Measurements from ENCODE around the gene PALM3.
"Not testable (repeated sequence)": the region's sequence is repeated elsewhere in the genome, so short reads cannot be mapped to it uniquely, and the experiment has no call there.

PALM3 gene

DNA sequence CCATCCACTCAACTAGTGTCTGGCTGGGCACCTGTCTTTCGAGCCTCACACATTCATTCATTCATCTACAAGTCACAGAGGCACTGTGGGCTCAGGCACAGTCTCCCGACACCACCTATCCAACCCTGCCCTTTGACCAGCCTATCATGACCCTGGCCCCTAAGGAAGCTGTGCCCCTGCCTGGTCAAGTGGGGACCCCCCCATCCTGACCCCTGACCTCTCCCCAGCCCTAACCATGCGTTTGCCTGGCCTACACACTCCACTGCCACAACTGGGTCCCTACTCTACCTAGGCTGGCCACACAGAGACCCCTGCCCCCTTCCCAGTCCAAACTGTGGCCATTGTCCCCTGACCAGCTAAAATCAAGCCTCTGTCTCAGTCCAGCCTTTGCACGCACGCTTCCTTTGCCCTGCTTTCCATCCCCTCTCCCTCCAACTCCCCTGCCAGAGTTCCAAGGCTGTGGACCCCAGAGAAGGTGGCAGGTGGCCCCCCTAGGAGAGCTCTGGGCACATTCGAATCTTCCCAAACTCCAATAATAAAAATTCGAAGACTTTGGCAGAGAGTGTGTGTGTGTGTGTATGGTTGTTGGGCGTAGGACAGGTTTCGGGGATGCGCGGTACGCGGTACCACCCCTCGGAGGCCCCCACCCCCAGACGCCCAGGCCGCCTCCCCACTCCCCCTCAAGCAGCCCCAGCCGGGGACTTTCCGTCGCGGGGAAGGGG, 30.7 kb downstream of the PALM3 start:
- DNase-seq: no peak

DNA sequence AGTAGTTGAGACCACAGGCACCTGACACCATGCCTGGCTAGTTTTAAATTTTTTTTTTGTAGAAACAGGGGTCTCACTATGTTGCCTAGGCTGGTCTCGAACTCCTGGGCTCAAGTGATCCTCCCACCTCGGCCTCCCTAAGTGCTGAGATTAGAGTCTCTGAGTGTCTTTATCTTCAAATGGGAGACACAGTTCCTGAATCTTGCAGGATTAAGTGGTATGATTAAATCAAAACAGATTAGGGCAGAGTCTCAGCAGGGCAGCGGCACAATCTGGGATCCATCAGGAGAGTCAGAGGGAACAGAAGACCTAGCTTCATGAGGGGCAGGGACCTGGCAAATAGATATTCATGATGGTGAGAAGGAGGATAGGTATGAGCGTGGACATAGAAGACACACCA, 33.0 kb downstream of the PALM3 start:
- no peak for DNase-seq

DNA sequence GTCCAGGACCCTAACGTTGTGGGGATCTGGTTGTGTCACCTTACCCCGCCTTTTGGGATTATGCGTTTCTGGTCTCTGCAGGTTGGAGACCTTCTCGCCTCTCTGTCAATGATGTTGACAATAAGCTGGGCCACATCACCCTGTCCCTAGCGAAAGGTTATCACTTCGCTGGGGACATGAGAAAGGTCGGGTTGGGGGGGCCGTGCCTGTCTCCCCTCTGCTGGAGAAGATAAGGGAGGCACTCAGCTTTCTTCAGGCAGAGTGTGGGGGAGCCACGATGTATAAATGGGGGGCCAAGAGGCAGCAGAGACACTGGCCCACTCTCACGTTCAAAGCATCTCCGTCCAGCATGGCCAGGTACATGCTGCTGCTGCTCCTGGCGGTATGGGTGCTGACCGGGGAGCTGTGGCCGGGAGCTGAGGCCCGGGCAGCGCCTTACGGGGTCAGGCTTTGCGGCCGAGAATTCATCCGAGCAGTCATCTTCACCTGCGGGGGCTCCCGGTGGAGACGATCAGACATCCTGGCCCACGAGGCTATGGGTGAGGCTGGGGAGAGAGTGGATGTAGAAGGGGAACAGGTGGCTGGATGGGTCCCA, 33.9 kb downstream of the PALM3 start, which contains the start of gene RLN3:
Gene RLN3 (plus strand): TSS at position 293 of the 595 bp plus-strand sequence. CDS start 57 bp downstream, at position 350.
- no peak for DNase-seq

DNA sequence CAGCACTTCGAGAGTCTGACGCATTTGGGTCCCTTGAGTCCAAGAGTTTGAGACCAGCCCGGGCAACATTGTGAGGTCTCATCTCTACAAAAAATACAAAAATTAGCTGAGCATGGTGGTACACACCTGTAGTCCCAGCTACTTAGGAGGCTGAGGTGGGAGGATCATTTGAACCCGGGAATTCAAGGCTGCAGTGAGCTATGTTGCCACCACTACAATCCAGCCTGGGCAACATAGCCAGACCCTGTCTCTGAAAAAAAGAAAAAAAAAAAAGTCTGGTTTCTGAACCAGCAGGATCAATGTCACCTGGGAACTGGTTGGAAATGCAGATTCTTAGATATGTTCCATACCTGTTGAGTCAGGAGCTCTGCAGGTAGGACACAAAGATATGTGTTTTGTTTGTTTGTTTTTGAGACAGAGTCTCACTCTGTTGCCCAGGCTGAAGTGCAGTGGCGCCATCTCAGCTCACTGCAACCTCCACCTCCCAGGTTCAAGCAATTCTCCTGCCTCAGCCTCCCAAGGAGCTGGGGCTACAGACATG, 35.2 kb downstream of the PALM3 start:
- DNase-seq: not testable (repeated sequence)

DNA sequence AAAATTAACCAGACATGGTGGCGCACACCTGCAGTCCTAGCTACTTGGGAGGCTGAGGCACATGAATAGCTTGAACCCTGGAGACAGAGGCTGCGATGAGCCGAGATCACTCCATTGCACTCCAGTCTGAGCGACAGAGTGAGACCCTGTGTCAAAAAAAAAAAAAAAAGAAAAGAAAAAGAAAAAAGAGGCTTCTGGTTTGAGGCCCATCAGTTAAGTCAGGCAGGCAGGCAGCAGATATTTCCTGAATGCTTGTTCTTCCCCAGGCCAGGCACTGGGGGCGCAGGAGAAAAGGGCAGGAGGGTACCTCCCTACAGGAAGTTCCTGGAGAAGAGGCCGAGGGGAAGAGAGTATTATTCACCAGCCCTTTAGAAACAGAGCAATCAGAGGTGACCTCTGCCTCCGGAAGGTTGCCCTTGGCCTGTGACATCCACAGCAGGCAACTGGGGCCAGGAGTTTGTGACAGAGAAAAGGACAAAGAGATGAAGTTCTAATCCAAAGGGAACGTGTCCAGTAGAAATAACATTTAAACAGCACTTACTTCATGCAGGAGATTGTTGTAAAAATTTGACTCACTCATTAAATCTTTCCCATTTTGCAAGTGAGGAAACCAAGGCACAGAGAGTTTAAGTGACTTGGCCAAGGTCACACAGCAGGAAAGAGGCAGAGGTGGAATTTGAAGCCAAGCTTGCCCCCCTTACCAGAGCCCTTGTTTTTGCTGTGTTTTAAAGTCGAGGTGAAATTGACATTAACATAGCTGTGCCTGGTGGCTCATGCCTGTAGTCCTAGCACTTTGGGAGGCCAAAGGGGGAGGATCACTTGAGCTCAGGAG, 38.3 kb downstream of the PALM3 start:
- no peak for DNase-seq

DNA sequence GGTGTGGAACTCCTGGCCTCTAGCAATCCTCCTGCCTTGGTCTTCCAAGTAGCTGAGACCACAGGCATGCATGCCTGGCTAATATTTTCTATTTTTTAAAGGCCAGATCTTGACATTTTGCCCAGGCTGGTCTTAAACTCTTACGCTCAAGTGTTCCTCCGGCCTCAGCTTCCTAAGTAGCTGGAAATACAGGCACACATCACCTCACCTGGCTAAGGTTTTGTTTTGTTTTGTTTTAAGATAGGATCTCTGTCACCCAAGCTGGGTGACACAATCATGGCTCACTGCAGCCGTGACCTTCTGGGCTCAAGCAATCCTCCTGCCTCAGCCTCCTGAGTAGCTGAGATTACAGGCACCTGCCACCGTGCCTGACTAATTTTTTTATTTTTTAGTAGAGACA, 39.4 kb downstream of the PALM3 start:
- no peak for DNase-seq

DNA sequence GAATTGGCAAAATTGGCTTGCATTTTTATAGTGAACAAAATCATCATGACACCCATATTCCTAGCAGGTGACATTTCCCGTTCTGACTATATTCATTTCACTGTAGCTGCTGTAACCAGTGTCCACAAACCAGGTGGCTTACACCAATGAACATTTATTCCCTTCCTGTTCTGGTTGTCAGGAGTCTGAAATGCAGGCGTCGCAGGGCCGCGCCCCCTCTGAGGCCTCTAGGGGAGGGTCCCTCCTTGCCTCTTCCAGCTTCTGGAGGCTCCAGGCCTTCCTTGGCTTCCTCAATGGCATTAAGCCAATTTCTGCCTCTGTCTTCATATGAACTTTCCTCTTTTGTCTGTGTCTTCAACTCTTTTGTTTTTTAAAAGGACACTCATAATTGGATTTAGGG, 40.4 kb downstream of the PALM3 start:
- DNase-seq: no peak

DNA sequence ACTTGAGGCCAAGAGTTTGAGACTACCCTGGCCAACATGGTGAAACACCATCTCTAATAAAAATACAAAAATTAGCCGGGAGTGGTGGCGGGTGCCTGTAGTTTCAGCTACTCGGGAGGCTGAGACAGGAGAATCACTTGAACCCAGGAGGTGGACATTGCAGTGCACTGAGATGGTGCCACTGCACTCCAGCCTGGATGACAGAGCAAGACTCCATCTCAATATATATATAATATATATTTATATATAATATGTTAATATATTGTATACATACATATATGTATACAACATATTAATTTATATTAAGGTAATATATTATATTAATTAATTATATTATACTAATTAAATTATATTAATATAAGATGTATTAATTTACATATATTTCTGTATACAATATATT, 42.1 kb downstream of the PALM3 start:
- not testable (repeated sequence) for DNase-seq

DNA sequence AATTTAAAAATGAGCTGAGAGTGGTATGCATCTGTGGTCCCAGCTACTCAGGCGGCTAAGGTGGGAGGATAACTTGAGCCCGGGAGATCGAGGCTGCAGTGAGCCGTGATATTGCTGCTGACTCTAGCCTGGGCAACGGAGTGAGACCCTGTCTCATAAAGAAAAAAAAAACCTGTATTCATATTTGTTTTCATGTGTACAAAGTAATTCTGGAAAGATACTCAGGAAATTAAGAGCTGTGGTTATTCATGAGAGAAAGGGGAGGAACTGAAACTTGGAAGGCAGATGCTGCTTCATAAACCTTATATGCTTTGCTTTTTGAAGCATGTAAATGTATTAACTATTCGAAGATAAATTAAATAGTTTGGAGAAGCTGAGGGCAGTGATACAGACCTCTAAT, 42.8 kb downstream of the PALM3 start:
- DNase-seq: no peak

DNA sequence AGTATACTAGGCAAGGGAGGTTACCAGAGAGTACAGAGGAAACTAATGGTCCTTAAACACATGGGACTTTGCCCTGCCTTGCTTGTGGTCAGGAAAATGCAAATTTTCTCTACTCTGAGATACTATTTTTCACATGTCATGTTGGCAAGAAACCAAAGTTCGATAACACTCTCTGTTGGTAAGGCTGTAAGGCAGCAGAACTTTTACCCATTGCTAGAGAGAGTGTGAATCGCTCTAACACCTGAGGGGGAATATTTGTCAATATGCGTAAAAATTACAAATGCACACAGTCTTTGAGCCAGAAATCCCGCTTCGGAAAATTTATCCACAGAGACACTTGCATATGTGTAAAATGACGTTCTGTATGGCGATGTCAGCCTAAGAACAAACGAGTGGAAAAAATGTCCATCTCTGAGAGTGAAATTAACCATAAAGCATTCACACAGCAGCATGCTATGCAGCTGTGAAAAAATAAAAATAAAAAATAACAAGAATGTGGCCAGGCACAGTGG, 46.3 kb downstream of the PALM3 start:
- no peak for DNase-seq

DNA sequence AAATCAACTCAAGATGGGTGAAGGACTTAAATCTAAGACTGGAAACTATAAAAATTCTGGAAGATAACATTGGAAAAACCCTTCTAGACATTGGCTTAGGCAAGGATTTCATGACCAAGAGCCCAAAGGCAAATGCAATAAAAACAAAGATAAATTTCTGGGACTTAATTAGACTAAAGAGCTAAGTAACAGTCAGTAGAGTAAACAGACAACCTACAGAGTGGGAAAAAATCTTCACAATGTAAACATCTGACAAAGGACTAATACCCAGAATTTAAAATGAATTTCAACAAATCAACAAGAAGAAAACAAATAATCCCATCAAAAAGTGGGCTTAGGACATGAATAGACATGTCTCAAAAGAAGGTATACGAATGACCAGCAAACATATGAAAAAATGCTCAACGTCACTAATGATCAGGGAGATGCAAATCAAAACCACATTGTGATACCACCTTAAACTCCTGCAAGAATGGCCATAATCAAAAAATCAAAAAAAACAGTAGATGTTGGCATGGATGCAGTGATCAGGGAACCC, 49.4 kb downstream of the PALM3 start:
- DNase-seq: no peak

DNA sequence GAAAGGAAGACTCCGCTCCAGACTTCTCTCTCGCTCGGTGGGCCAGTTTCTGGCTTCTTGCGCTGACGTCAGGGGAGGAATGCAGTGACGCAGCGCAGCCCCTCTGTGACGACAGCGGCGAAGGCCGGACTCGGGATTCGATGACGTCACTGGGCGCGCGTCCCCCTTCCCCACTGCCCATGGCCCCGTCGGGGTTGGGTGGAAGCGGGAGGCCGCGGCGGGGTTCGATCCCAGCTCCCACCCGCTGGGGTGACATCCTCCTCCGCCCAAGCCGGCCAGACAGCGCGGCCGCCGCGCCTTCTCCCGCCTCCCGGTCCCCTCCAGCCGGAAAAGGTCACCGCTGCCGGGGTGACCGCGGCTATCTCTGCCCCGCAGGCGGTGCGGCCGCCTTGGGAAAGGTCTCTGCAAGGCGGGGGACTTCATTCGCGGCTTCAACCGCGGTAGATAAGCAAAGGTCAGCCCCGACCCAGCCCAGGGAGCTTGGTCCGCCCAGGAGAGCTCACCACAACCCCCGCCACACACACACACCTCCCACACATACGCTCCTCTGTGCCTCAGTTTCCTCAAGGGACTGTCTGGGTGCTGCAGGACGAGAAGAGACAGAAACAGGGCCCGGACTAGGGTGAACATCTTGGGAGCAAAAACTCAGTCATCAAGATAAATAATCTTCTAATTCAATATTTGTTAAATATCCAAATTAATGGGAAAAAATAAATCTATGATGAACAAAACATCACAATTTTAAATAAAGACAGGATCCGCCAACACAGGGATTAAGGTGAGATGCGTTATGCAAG, 54.9 kb downstream of the PALM3 start:
- DNase-seq: peak; percentile 86

DNA sequence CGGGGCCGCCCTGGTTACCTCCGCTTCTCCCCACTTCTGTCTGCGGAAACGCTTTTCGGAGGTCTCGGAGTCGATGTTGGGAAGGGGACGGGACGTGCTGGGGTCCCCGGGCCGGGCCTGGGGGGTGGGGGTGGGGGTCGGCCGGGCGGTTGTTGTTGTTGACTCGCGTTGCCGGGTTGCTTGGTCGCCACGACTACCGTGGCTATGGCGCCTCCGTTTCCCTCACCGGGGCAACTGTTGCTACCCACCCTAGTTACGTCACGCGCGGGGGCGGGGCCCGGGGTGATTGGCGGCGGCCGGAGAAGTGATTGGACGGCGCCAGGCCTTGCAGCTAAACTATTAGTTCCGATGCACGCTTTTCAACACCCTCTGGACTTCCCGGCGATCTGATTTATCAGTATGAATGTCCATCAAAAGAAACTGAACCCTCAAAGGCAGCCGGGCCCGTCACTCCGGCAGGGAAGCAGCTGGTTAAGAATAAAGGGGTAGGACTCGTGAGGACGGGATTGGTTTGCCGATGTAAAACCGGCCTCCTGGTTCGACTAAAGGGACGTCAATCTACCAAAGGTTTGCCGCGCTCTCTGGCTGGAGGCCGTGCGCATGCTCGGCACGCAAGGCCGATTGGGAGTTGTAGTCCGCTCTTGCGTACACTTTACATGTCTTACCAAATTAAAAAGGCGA, 55.7 kb downstream of the PALM3 start, which contains the start of gene RFX1:
Gene RFX1 (minus strand): TSS at position 236 of the 681 bp plus-strand sequence. CDS start 12,477 bp downstream, outside the sequence.
- peak; percentile 98 for DNase-seq

DNA sequence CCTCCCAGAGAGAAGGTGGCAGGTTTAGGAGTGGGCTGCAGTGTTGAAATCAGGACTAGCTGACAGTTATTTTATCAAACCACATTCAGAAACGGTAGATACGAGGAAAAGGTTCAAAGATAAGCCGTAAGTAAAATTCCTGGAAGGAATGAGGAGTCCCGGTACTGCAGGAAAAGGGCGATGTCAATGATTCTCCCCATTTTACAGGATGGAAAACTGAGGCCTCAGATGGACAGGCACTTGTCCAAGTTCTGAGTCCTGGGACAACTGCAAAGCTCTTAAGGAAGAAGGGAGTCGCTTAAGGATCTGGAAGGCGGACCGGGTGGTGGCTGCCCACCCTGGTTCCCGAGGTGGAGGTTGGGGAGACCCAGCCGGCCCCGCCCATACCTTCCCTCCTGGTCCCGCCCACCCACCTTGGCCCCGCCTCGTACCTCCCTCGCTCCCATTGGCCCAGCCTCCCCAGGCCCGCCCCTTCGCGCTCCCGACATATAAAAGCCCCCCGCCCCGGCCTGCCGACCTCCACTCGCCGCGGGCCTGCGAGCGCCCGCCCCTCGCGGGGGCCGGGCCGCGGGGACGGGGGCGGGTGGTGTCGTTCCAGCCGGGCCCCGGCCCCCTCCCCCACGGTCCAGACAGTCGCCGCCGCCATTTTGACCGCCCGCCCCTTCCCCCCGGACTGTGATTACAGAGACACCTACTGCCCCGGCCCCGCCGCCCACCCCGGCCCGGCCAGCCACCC, 56.4 kb downstream of the PALM3 start:
- DNase-seq: peak; percentile 66

DNA sequence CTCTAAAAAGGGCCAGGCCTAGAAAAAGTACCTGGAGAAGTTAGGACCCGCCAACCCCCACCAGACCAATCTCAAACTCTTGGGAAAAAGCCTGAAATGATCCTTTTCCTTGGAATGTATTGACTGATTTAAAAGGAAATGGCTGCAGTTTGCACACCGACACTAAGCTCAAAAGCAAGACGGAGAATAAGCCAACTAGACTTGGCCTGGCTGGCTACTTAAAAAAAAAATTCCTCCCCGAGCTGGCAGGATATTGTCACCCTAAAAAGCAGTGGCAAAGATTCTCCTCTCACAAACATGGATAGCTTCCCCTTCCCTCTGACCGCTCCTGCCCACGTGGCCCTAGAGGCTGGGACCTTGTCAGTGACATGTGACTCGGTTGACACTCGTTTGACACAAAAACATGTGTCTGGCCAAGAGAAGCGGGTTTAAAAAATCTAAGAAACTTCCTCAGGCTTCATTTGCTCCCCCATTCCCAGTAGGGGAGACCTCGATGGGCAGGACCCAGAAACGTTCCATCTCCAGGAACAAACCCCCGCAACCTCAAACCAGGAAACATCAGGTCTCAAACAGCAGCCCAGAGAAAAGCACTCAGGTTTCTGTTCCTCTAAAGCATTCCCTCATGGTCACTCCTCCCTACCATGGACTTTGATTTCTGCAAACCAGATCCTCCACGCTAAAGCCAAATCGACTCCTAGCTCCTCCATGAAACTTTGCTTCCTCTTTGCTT, 57.1 kb downstream of the PALM3 start:
- DNase-seq: no peak

All from NCI-H510A (cell line).